NCI-H1417 (cell line): Measurements from ENCODE around the gene P2RX7.
"Not testable (repeated sequence)": the region's sequence is repeated elsewhere in the genome, so short reads cannot be mapped to it uniquely, and the experiment has no call there.

Experiments
- DNase-seq, 3 experiments: peaks; one replicate each; lab custom pipeline; 2025; lab: John Stamatoyannopoulos, UW

Gene P2RX7

GRCh38 chr12:121208571-121208970 lies 75.9 kb downstream of the P2RX7 start:
- not testable (repeated sequence) for DNase-seq

- DNase-seq: no peak
These were observed 76.5 kb downstream of the P2RX7 start for GRCh38 chr12:121209221-121209620.

- peak; percentile 82 to 89 (median 89) for DNase-seq
These were observed 77.2 kb downstream of the P2RX7 start, which contains the start of gene P2RX4 for GRCh38 chr12:121209624-121210572. Gene P2RX4, plus strand, starts transcription at chr12:121210129. Its CDS starts 36 bp downstream, at chr12:121210165.

- no peak for DNase-seq
These were observed 80.2 kb downstream of the P2RX7 start for GRCh38 chr12:121212875-121213274.

- no peak for DNase-seq
These were observed 81.6 kb downstream of the P2RX7 start for GRCh38 chr12:121214166-121214777.

- no peak for DNase-seq
These were observed 82.4 kb downstream of the P2RX7 start for GRCh38 chr12:121214855-121215745.

- no peak for DNase-seq
These were observed 83.4 kb downstream of the P2RX7 start for GRCh38 chr12:121216102-121216501.

GRCh38 chr12:121217063-121217462 lies 84.4 kb downstream of the P2RX7 start:
- DNase-seq: no peak

GRCh38 chr12:121217761-121218160 lies 85.1 kb downstream of the P2RX7 start:
- no peak for DNase-seq

GRCh38 chr12:121218588-121219352 lies 86.1 kb downstream of the P2RX7 start:
- DNase-seq: no peak

GRCh38 chr12:121219353-121219986 lies 86.8 kb downstream of the P2RX7 start:
- DNase-seq: no peak

GRCh38 chr12:121222847-121223246 lies 90.2 kb downstream of the P2RX7 start:
- no peak for DNase-seq

GRCh38 chr12:121223292-121224285 lies 90.9 kb downstream of the P2RX7 start:
- DNase-seq: peak in 1 of 3 experiments; percentile 14

GRCh38 chr12:121224591-121224990 lies 91.9 kb downstream of the P2RX7 start:
- no peak for DNase-seq

GRCh38 chr12:121226399-121226798 lies 93.7 kb downstream of the P2RX7 start:
- no peak for DNase-seq

- DNase-seq: not testable (repeated sequence)
These were observed 94.2 kb downstream of the P2RX7 start for GRCh38 chr12:121226871-121227270.

GRCh38 chr12:121227294-121227693 lies 94.6 kb downstream of the P2RX7 start:
- DNase-seq: peak; percentile 72 to 90 (median 75)

GRCh38 chr12:121228919-121229665 lies 96.4 kb downstream of the P2RX7 start:
- no peak for DNase-seq
